Endothelial cell of hepatic sinusoid (primary cell): ENCODE measurements around the gene ST3GAL3.

Source experiments
- in situ Hi-C: cut with HindIII; loops from 2 replicates; pipeline ENCODE4 v1.10.0; 2017; ENCODE audit warnings: low sequenced_read_pairs

ST3GAL3 gene

DNA sequence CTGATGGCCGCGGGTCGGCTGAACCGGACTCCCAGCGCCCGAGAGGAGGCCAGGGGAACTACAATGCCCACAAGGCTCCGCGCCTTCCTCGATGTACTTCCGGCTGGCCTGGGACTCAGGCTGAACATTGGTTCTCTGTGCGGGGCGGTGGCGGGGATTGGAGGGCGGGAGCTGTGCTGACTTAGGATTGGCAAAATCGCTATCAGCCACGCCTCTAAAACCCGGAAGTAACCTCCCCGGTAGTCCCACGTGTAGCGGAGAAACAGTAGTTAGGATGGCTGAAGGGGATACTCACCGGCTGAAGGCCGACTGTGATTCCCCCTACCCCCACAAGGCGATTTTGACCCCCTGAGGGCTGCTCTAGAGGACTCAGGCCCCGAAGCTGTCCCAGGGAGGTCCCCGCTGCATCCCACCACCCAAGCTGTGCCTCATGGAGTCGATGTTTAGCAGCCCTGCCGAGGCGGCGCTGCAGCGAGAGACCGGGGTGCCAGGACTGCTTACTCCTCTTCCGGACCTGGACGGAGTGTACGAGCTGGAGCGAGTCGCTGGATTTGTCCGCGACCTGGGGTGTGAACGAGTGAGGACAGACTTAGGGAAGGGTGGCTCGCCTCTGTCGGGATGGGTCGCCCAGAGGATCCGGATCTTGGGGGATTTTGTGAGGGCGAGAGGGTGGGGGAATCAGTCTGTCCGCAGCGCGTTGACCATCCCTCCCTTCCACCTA, 262.6 kb downstream of the ST3GAL3 start, which contains the start of gene DPH2:
TSS of gene DPH2 (plus strand) at position 265 of the 721 bp plus-strand sequence. CDS start at position 431, 166 bp downstream.
- in situ Hi-C loops: loop anchor here (5.0 kb wide), 2 partner anchors 33 to 57 kb away; no protein-coding TSS in a partner anchor

DNA sequence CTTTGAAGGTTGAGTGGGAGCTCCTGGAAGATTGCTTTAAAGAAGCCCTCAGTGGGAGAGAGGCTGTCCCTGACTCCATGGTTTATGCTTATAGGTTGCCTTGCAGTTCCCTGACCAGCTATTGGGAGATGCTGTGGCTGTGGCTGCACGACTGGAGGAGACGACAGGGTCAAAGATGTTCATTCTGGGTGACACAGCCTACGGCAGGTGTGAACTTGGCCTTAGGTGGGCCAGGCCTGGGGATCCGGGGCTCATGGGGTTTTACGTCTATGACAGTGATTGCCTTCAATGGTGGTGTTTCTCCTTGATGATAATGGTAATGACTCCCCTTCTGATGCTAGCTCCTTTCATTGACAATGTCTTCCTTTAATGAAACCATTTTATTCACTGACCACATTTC, 263.2 kb downstream of the ST3GAL3 start:
- in situ Hi-C loops: loop anchor here (5.0 kb wide), 2 partner anchors 33 to 57 kb away; no protein-coding TSS in a partner anchor

DNA sequence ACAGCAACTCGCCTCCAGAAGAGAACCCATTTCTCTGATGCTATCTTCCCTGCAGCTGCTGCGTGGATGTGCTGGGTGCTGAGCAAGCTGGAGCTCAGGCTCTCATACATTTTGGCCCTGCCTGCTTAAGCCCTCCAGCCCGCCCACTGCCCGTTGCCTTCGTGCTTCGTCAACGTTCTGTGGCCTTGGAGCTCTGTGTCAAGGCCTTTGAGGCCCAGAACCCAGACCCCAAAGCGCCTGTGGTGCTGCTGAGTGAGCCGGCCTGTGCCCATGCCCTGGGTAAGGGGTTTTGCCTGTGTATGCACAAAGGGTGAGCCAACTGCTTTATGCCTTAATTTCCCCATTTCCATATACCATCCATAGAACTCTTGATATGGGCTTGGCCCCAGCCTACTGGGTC, 263.6 kb downstream of the ST3GAL3 start:
- in situ Hi-C loops: loop anchor here (5.0 kb wide), 2 partner anchors 34 to 56 kb away; no protein-coding TSS in a partner anchor

DNA sequence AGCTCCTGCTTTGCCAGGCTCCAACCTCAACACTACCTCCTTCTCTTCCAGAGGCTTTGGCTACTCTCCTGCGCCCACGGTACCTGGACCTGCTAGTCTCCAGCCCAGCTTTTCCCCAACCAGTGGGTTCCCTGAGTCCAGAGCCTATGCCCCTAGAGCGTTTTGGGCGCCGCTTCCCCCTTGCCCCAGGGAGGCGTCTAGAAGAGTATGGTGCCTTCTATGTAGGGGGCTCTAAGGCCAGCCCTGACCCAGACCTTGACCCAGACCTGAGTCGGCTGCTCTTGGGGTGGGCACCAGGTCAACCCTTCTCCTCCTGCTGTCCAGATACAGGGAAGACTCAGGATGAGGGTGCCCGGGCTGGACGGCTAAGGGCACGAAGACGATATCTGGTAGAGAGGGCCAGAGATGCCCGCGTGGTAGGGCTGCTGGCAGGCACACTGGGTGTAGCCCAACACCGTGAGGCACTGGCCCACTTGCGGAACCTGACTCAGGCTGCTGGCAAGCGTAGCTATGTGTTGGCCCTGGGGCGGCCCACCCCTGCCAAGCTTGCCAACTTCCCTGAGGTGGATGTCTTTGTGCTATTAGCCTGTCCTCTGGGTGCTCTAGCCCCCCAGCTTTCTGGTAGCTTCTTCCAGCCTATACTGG, 264.1 kb downstream of the ST3GAL3 start:
- in situ Hi-C loops: loop anchor here (5.0 kb wide), 2 partner anchors 34 to 56 kb away; no protein-coding TSS in a partner anchor

DNA sequence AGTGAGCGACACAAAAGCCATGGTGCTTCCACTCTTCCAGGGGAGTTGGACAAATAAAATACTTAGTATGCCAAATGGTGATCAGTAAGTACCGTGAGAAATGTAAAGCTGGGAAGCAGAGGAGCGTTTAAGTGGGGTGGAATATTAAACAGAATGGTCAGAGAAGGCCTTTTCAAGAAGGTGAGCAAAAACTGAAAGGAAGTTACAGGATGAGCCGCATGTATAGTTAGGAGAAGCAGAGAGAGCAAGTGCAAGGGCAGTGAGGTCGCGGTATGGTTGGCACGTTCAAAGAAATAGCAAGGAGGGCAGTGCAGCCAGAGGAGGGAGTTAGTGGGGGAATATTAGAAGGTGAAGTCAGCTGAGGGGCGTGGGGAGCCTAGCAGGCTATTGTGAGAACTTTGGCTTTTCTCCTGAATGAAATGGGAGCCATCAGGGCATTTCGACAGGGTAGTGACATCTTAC, 266.7 kb downstream of the ST3GAL3 start:
- in situ Hi-C loops: loop anchor here (5.0 kb wide), 2 partner anchors 37 to 53 kb away; no protein-coding TSS in a partner anchor

DNA sequence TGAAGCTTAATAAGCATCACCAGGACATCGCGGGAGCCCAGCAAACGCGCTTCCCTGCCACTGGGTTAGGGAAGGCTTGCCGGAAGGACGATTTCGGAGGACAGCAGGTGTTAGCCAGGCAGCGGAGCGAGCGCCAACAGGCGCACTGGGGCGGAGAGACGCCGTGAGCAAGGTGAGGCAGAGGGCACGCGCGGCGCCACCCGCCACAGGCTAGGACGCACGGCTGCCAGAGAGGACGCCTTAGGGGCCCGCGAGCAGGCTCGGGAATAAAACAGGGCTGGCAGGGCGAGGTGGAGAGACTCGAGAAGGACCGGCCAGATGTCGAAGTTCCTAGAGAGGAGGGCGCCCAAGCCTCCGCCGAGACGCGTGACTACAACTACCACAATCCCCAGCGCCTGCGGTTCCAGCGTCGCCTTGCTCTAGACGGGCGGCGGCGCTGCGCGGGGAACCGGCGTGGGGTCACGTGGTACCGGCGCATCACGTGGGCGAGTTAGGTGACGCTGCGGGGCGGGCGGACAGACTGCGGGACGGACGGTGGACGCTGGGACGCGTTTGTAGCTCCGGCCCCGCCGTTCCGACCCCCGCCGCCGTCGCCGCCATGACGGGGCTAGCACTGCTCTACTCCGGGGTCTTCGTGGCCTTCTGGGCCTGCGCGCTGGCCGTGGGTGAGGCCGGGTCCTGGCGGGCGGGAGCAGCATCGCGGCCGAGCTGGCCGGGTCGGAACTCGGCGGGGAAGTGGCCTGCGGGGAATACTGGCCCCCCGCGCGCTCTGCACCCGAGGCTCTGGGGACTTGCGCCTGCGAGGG, 267.3 kb downstream of the ST3GAL3 start, which contains the start of gene ATP6V0B:
TSS of gene ATP6V0B (plus strand) at position 518 of the 806 bp plus-strand sequence. CDS start at position 599, 81 bp downstream.
- in situ Hi-C loops: loop anchor here (5.0 kb wide), 2 partner anchors 37 to 53 kb away; no protein-coding TSS in a partner anchor

DNA sequence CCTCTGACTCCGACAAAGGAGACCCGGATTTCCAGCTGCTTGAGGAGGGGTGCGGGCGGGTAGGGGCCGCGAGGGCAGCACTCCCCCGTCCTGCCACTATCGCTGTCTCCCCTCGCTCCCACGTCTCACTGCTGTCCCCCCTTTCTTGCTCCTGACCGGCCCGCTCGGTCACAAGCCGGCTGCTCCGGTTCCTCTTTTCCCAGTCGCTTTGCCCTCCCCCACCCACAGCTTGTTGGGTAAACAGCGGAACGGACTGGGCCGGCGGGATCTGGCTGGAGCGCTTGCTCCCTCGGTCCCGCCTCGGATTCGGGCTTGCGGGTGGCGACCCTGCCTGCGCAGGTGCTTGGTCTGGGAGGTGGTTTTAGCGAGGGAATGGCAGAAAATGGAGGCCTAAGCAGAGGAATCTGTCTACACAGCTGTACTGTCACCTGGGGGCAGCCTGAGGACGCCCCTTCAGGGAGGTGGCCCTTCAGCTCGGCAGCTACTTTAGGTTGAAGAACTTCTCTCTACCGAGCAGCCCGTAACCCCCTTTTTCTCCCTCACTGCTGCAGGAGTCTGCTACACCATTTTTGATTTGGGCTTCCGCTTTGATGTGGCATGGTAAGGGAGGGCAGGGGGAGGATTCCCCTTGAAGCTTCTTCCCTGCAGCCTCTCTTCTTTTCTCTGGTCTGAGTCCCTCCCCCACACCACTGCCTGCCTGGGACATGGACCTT, 268.1 kb downstream of the ST3GAL3 start:
- in situ Hi-C loops: no loop called here

DNA sequence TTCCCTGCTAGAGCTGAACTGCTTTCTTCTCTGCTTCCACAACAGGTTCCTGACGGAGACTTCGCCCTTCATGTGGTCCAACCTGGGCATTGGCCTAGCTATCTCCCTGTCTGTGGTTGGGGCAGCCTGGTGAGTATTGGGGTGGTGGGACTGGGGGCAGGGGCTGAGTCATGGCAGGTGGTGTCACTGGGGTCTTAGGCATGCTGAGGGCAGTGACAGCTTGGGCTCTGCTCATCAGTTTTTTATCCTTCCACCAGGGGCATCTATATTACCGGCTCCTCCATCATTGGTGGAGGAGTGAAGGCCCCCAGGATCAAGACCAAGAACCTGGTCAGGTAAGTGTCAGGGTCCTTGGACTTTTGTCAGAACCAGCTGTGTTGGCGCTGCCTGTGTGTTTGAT, 268.7 kb downstream of the ST3GAL3 start:
- in situ Hi-C loops: no loop called here

DNA sequence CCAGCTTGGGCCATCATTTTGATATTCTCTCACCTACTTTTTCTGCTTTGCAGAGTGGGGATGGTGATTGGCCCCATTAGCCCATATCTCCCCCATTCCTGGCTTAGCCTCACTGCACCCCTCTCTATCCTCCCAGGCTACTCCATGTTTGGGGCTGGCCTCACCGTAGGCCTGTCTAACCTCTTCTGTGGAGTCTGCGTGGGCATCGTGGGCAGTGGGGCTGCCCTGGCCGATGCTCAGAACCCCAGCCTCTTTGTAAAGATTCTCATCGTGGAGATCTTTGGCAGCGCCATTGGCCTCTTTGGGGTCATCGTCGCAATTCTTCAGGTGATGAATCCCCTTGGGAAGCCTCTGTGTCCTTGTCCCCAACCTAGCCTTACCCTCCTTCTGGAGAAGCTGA, 269.6 kb downstream of the ST3GAL3 start:
- in situ Hi-C loops: no loop called here

DNA sequence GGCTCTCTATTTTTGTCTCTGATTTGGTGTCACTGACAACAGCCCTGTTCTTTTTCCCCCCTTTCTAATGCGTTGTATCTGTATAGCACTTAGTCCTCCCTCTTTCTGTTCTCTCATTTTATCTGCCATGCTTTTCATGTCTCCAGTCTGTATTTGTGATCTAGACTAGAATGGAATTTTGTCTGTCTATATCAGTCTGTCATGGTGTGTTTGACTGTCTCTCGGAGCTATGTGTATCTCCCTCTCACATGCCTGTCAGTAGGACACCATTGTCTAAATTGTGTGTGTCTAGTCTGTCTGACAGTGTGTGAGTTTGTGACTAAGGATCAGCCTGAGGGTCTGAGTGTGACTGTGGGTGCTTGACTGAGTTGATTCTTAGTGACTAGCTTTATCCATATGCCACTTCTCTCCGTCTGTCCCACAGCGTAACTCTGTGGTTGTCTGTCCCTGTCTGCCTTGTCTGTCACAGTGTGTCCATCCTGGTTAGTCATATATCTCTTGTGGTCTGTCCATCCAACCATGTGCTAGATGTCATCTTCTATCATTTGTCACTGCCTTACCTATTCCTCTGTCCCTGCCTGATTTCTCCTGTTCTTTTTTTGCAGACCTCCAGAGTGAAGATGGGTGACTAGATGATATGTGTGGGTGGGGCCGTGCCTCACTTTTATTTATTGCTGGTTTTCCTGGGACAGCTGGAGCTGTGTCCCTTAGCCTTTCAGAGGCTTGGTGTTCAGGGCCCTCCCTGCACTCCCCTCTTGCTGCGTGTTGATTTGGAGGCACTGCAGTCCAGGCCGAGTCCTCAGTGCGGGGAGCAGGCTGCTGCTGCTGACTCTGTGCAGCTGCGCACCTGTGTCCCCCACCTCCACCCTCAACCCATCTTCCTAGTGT, 270.3 kb downstream of the ST3GAL3 start:
- in situ Hi-C loops: no loop called here

DNA sequence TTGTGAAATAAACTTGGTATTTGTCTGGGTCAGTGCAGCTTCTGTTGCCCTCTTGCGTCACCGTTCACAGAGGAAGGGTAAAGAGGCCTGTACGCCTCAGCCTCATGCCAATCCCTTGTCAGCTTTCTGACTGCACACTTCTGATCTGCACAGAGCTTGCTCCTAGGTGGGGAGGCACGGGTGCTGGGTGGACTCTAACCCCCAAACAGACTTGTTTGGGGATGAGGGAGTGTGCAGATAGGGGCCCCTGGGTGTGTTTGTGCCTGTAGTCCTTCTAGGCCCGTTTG, 270.9 kb downstream of the ST3GAL3 start:
- in situ Hi-C loops: no loop called here

DNA sequence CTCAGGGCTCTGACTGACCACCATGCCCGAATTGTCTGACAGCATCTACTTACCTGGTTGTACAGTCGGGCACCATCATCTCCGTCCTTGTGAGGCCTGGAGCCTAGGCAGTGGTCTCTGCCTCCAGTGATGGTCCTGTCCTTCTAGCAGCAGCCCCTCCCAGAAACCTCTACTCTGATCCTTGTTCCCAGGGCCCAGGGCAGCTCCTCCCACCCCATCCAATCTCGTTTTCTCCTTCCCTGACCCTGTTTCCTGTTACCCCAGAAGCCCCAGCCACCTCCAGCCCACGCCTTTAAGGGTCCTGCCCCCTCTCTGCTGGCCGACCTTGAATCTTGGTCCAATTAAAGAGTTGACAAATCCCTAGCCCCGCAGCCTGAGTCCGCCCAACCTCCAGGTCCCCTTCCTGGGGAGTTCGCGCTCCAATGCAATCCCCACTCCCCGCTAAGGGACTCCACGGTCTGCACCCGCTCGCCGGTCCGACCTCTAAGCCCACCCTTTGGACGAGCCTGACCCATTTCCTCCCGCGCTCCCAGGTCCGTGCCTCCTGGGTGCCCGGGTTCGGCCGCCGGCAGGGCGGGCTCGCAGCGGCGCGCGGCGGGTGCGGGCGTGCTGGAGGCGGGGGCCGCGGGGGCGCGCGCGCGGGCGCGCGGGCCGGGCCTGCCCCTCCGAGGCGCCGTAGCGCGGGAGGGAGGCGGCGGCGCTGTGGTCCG, 271.4 kb downstream of the ST3GAL3 start, which contains the start of gene B4GALT2:
TSS of gene B4GALT2 (plus strand) at position 660 of the 710 bp plus-strand sequence. CDS start 1,951 bp downstream, outside the sequence.
- in situ Hi-C loops: no loop called here

DNA sequence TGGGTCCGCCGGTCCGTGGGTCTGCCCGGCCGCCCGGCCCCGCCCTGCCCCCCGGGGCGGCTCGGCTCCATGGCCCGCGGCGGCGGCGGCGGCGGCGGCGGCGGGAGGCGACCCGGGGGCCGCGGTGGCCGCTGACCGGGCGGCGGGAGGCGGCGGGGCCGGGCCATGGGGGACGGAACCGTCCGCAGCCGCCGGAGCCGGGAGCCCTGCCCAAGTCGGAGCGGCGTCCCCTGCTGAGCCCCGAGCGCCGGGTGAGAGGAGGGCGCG, 271.9 kb downstream of the ST3GAL3 start:
- in situ Hi-C loops: no loop called here

DNA sequence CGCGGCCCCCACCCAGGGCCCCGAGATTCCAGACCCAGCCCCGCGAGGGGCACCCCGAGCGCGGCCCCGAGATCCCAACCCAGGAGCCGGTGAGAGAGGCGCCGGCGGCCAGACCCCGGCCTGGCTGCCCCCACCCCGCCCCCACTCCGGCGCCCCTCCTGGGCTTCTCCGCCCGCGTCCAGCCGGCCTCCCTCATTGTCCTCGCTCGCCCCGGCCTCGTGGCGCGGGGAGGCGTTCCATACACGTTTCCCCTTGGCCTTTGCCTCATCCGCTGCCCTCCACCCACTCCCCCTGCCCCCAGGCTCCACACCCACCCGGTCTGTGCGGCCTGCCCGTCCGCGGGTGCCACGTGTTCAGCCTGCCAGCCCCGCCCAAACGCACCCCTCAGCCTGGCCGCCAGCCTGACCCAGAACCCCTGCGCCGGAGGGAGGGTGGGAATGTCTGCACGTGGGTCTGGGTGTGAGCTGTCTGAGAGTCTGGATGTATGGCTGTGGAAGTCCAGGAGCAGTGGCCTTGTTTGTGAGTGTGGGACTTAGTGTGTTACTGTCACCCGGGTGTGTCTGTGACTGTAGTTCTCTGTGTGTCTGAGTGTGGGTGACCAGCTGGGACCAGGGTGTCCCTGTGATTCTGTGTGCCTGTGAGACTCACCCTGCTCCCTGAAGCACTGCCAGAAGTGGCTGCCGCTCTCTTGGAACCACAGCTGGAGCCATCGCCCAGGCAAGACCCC, 272.4 kb downstream of the ST3GAL3 start:
- in situ Hi-C loops: no loop called here

DNA sequence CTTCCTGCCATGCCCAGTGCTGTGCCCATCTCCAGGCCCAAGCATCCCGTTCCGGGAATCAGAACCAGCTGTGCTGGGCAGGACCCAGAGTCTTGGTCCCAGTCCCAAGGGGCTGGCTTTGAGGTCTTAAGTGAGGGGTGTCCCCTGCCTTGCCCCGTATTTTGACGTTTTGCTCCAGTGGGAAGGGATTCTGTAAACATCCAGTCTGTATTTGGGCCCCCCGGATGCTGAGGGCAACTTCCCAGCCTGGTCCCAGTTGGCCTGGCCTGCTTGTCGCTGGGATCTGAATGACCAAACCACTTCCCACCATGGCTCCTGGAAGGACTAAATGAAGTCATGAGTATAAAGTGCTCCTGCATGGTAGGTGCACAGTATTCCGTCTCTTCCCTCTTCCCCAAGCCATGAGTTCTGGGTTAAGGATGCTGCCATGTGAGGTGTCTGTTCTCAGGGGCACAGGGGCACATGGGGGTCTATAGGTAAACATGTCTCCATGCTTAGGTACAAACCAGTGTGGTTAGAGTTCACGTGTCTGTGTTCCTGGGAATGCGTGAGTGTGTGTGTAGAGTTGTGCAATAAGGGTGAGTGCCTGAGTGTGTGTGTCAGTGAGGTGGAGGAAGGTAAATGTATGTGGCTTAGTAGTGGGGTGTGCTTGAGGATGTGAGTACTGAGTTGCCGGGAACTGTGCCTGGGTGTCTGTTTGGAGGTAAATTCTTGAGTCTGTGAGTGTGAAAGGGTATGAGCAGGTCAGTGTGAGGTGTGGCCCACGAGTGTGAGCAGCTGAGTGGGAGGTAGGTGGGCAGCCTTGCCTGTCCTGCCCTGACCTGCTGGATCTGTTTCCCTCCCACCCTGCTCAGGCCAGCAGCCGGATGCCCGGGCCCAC, 273.2 kb downstream of the ST3GAL3 start:
- in situ Hi-C loops: no loop called here
